OCI-LY1 (cell line): Measurements from ENCODE around the gene BPIFB4.

Source experiments
- CTCF ChIP-seq: fragments of 200-600 bp; sonication (generic), shearing (Covaris generic); IDR thresholded peaks from 2 replicates; pipeline ENCODE4 v1.5.1; 2017; ENCODE audit warnings: mild to moderate bottlenecking, antibody characterized with exemption, low read length, moderate library complexity, mixed read lengths
- EZH2 ChIP-seq: fragments of 200-600 bp; sonication (generic), shearing (Covaris generic); IDR thresholded peaks from 2 replicates; pipeline ENCODE4 v1.8.0; 2017; ENCODE audit warnings: borderline replicate concordance, mixed run types, mild to moderate bottlenecking, antibody characterized with exemption, low read length, moderate library complexity, mixed read lengths

- TF ChIP-seq CTCF (no peak), EZH2 (no peak)
These were observed 49.4 kb upstream of the BPIFB4 start for GRCh38 chr20:33030076-33030475.
